HG03159 (cell line): ENCODE results near the gene BCOR.

Source experiments
- ATAC-seq: cut with Tn5 transposase; IDR thresholded peaks from one replicate; pipeline ENCODE4 v1.9.1; 2021; ENCODE audit warnings: mild to moderate bottlenecking, moderate library complexity; ENCODE audit not compliant: unreplicated experiment

Gene BCOR

DNA sequence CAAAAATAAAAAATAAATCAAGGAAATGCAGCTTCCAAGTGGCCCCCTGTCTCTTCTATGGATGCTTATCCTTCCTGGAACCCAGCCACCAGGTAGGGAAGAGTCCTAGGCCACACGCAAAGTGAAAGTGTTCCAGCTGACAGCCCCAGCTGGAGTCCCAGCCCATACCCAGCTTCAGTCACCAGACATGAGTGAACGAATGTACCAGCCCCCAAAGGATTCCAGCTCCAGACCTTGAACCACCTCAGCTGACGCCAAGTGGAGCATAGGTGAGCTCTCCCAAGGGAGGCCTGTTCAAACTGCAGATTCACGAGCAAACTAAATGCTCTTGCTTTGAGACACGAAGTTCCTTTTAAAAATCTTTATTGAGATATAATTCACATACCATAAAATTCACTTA, 62.0 kb downstream of the BCOR start:
- ATAC-seq, result no peak

GRCh38 chrX:40031911-40032310, 65.8 kb downstream of the BCOR start:
- ATAC-seq, result no peak

DNA sequence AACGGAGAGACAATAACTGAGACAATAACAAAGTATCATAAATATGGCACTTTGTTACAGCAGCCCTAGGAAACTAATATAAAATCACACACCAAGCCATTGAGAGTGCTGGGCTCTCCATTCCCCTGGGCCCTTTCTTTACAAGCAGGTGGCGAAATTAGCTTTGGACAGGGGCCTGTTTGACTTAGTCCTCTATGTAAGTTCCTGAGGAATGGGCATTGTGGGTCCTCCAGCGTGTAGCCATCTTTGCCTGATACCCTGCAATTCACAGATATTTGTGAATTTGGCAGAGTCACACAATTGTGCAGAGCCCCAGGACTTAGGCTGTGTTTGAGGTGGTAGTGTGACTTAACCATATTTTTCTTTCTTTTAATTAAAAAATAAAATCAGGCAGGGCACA, 67.6 kb downstream of the BCOR start:
- ATAC-seq, result no peak

DNA sequence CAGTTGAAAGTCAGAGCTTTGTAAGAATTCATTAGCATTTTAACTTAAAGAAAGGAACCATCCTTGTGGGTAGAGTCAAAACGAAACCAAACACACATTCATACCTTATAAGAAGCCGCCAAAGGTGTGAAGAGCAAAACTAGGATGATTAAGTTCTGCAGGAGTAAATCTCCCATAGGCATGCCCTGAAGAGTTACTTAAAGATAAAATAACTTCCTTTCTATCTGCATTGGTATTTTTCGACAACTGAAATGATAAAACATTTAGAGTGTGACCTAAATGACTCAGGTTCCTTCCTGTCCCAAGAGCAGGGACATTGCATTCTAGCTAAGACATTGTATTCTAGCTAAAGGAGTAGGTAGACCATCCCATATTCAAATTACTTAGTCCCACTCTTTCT, 75.3 kb downstream of the BCOR start:
- no peak for ATAC-seq

GRCh38 chrX:40021647-40022046, 76.1 kb downstream of the BCOR start:
- ATAC-seq, result no peak

GRCh38 chrX:40019541-40019940, 78.2 kb downstream of the BCOR start:
- ATAC-seq, result no peak

GRCh38 chrX:40018041-40018440, 79.7 kb downstream of the BCOR start:
- ATAC-seq, result no peak

- no peak for ATAC-seq
Measured at GRCh38 chrX:40016749-40017148, 81.0 kb downstream of the BCOR start.

DNA sequence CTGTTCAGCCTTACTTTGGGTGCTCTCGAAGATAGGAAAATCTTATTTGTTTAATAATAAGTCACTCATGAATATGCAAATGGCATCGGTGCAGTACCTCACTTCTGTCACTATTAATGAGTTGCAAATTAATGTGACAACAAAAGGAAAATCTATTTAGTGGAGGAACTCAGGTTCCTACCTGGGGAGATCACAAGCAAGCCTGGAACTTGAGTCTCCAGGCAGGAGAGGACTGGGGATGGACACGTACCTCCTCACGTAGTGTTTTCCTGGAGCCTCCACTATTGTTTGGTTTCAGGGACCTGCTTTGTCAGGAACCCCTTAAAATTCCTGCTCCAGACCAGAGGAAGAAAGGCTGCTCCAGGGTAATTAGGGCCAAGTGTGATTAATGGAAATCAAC, 82.1 kb downstream of the BCOR start:
- no peak for ATAC-seq

DNA sequence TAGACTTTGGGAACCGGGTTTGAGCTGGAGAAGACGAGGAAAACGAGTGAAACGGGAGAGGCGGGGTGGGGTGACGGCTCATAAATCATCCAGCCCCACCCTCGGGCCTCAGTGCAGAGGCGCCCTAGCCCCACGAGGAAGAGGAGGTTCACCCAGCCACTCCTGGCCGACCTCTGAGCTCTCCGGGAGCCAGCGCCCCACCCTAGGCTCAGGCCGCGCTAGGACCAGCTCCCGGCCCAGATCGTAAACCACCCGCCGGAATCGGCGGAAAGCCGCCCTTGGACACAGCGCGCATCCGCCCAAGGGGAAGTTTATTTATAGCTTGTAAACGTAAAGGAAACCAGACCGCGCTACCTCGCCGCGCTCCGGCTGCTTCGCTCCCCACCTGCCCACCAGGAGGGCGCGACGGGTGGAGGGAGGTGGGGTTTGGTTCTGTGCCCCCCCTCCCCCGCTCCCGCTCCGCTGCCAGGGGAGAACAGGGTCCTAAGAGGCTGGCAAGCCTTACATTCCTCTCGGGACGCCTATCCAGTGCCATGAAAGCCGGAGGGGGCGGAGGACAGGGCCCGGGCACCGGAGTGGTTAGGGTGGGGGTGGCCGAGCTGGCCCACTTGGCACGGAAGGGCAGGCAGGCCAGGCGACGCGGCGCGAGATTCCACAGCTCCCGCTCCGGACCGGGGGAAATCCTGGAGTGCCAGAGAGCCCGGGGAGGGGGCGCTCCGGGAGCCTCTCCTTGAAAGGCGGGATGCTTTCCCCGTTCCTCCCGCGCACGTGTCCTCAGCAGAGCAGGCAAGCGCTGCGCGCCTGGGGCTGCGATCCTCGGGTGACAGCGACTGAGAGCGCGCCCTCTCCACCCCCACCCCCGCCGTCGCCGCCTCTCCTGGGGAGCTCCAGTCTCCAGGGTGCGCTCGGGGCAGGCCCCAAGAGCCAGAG, 84.2 kb downstream of the BCOR start:
- peak; percentile 32 for ATAC-seq

DNA sequence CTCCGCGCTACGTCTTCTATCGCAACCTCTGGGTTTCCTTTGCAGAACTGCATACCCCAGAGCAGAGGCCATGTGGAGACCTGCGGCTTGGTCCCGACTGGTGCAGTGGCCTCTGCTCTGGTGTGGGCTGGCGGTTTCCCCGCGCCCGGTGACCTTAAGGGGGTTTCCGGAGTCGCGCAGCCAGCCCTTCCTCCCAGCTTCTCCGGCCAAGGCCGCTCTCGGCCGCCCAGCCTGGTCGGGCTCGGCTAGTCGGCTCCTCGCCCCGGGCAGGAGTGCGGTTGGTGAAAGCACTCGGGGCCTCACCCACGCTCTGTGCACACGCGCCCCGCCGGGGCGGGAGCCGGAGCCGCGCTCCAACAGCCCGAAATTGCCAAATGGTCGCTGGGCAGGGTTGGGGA, 84.9 kb downstream of the BCOR start:
- peak; percentile 41 for ATAC-seq

GRCh38 chrX:40012039-40012867, 85.5 kb downstream of the BCOR start:
- ATAC-seq, result no peak

- ATAC-seq, result no peak
Measured at GRCh38 chrX:40011322-40012038, 86.3 kb downstream of the BCOR start.

GRCh38 chrX:40010550-40011321, 87.0 kb downstream of the BCOR start:
- no peak for ATAC-seq

GRCh38 chrX:40009890-40010289, 87.9 kb downstream of the BCOR start:
- ATAC-seq, result no peak

- no peak for ATAC-seq
Measured at GRCh38 chrX:40009462-40009851, 88.3 kb downstream of the BCOR start.

GRCh38 chrX:40008791-40009461, 88.8 kb downstream of the BCOR start:
- ATAC-seq, result no peak

GRCh38 chrX:40007756-40008705, 89.7 kb downstream of the BCOR start:
- no peak for ATAC-seq
